Bronchial epithelial cell (primary cell): Measurements from ENCODE around the gene BMP5. TPM values are rescaled to one million over a fixed set of nuclear protein-coding genes. Genes with fewer than 3 reads are reported as not detected.

Experiments used
- DNase-seq: peaks from one replicate; pipeline ENCODE4 v3.0.0-alpha.2; 2010; ENCODE audit warnings: low read depth
- FAIRE-seq: peaks from 2 replicates; lab custom pipeline; 2011; peaks lifted over from hg19 to GRCh38; lab: Jason Lieb, UNC
- H3K27me3 ChIP-seq: 2 replicates; pipeline ENCODE4 v1.5.1; 2011; ENCODE audit warnings: low read length; ENCODE audit not compliant: control insufficient read depth, insufficient read depth
- H3K36me3 ChIP-seq: 2 replicates; pipeline ENCODE4 v1.5.1; 2011; ENCODE audit warnings: low read length; ENCODE audit not compliant: control insufficient read depth, insufficient read depth
- H3K4me3 ChIP-seq: 2 replicates; pipeline ENCODE4 v1.5.1; 2011; ENCODE audit warnings: mild to moderate bottlenecking, low read depth, low read length, control low read depth
- CTCF ChIP-seq: IDR thresholded peaks from 2 replicates; pipeline ENCODE4 v1.5.1; 2011; ENCODE audit warnings: mild to moderate bottlenecking, moderate library complexity, low read length, control low read depth, inconsistent platforms; ENCODE audit not compliant: insufficient read depth, severe bottlenecking
- total RNA-seq: library from RNA; depleted of rRNA; stranded (reverse); fragments of >200 nt; gene quantifications from 2 replicates; pipeline ENCODE4 v1.2.1, GENCODE V29; 2014

Gene BMP5
- total RNA-seq, 1 donor from 2014 or later, result not detected

GRCh38 chr6:55882718-55883569 lies 7.6 kb upstream of the BMP5 start:
- no peak for TF ChIP-seq CTCF
- DNase-seq (peak; percentile 81), FAIRE-seq (no peak)

DNA sequence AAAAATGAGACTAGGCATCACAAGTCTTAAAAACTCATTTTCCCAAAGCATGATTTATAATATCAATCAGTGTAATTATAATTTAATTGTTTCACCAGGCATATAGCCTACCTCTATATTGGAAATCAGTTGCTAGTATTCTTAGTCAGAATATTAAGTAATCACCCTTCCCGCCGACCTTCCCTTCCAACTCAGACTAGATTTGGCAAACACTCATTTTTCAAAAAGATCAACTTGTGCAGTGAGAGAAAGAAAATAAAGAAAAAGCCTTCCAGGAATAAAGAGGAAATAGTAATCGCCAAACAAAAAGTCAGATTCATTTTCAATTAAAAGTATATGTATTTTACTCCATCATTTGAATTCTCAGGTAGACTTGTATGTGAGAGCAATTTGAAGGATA lies 1.9 kb upstream of the BMP5 start:
- Histone ChIP-seq H3K4me3 (no peak overlapping the region), H3K27me3 (no peaks in the 10 kb centered on the region), H3K36me3 (no peaks in the 10 kb centered on the region)
- TF ChIP-seq CTCF, result no peak
- no peak for DNase-seq
- no peak for FAIRE-seq

More at GRCh38 chr6:55882718-55883569, 7.6 kb upstream of the BMP5 start:
- no peaks in the 10 kb centered on the region for H3K36me3 ChIP-seq
- no peaks in the 10 kb centered on the region for H3K27me3 ChIP-seq
- H3K4me3 ChIP-seq, result no peak overlapping the region

DNA sequence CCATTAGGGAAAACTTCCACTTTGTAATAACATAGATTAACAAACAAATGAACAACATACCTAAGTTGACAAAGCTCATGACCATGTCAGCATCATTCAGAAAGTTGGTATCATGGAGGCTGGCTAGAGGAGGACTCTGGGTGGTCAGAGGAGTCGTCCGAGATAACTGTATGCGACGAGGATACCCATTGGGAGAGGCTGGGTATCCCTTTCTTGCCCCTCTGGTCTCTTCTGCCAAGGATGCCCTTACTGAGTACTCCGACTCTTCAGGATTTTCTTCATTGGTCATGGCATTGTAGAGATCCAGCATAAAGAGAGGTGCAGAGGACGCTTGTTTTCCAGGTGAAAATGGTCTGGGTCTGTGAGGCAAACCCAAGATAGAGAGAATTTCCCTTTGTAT lies 1.1 kb downstream of the BMP5 start:
- Histone ChIP-seq H3K27me3 (no peaks in the 10 kb centered on the region), H3K36me3 (no peaks in the 10 kb centered on the region), H3K4me3 (no peak overlapping the region)
- TF ChIP-seq CTCF, result no peak
- FAIRE-seq, result no peak
- no peak for DNase-seq

DNA sequence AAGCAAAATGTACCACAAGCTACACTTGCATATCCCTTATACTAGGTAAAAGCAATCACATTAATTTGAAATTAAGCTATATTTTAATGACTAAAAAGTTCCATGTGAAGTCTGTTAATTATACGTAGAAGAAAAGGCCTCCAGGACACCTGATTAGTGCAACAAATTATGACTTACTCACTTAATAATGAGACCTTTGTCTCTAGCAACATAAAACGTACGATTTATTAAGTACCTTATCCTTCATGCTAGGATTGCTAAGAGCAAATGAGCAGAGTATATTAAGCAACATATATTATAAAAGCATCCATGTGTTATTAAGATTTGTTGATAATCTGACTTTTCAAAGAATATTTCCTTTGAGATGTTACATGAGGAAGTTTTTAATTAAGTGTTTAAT lies 2.5 kb downstream of the BMP5 start:
- Histone ChIP-seq H3K4me3 (no peak overlapping the region), H3K36me3 (no peaks in the 10 kb centered on the region), H3K27me3 (no peaks in the 10 kb centered on the region)
- FAIRE-seq (no peak), DNase-seq (no peak)
- TF ChIP-seq CTCF, result no peak

DNA sequence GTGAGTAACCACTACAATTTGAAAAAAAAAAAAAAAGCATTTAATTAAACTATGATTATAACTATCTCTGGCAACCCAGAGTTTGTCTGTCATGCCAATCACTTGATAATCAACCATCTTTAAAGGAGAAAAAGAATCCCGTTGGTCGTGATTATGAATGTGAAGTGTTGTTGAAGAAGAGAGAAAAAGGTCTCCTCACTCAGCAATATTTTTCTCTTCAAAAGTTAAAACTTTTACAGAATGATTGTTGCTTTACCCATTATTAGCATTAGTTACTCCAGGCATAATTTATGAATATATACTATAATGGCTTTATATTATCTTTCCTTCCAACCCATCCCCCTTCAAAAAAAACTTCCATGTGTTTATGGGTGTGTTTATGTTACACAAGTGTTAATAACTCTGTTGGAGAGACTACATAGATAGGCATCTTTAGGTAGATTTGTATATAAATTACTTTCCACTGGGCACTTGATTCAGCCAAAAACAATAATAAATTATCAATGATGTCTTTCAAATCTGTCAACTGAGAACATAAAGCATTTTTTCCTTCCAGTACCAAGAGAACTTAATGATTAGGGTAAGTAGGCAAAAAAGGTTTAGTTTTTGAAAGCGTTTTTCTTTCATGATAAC lies 5.1 kb downstream of the BMP5 start:
- FAIRE-seq (no peak), DNase-seq (no peak)
- Histone ChIP-seq H3K4me3 (no peak overlapping the region), H3K36me3 (no peaks in the 10 kb centered on the region), H3K27me3 (no peaks in the 10 kb centered on the region)
- TF ChIP-seq CTCF, result no peak
